Measurements from ENCODE around the gene KSR1.
"Not testable (repeated sequence)": the region's sequence is repeated elsewhere in the genome, so short reads cannot be mapped to it uniquely, and the experiment has no call there.

Gene KSR1

GRCh38 chr17:27489045-27489715 is 32.9 kb downstream of the KSR1 start:
- in situ Hi-C loops (cut with MboI; ENCODE audit: low sequenced_read_pairs), result loop anchor here (25.0 kb wide), 1 partner anchor 98 kb away; no protein-coding TSS in a partner anchor

- in situ Hi-C loops (cut with MboI; ENCODE audit: low sequenced_read_pairs), result loop anchor here (25.0 kb wide), 1 partner anchor 97 kb away; no protein-coding TSS in a partner anchor
Measured at GRCh38 chr17:27490391-27490790, 34.1 kb downstream of the KSR1 start.

DNA sequence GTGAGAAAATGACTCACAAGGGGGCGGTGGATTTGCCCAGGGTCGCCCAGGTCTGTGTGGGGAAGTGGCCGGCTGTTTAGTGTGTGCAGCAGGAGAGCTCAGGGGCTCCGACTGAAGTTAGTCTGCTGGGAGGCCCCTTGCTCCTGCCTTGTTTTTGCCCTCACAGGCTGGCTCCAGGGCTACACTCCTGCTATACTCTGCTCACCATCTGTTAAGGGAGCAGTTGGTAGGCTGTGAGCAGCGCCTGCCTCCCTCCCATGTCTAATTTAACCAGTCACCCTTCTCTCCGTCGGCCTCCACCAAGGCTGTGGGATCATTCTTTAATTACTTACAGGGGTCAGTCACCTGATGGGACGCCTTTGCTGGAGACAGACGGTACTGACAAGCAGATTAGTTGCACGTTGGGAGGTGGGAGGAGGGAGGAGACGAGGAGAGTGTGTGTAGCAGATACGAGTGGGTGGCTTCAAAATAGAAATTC is 35.5 kb downstream of the KSR1 start:
- in situ Hi-C loops (cut with MboI; ENCODE audit: low sequenced_read_pairs), result loop anchor here (25.0 kb wide), 1 partner anchor 96 kb away; no protein-coding TSS in a partner anchor

DNA sequence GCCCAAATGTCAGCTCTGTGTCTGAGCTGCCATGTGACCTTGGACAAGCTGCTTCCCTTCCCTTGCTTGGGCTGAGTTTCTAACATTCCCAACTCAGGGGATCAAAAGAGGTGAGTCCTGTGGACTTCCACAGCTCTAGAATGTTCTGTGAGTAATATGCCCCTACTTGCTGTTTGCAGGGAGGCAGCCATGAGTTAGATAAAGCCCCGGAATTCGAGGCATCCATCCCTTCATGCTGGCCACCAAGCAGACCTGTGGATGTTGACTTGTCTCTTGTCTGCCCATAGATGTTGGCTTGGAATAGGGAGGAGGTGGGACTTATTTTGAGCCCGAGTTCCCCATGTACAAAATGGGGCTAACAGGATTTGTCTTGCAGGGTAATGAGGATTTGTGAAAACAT is 36.2 kb downstream of the KSR1 start:
- in situ Hi-C loops (cut with MboI; ENCODE audit: low sequenced_read_pairs), result loop anchor here (25.0 kb wide), 1 partner anchor 95 kb away; no protein-coding TSS in a partner anchor

DNA sequence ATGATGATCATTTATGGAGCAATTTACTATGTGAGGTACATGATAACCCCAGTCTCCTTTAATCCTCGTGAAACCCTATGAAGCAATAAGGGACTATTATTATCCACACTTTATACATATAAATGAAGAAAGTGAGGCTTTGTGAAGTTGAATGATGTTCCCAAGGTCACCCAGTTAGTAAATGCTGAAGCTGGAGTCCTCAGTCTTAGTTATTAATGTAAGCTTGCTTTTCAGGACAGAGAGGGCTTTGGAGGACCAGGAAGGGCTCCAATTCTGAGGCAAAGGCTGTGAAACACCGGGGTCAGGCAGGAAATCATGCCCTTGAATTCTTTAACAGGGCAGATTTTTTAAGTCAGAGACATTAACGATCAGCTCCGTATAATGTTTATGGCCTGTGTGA is 36.8 kb downstream of the KSR1 start:
- in situ Hi-C loops (cut with MboI; ENCODE audit: low sequenced_read_pairs), result loop anchor here (25.0 kb wide), 1 partner anchor 94 kb away; no protein-coding TSS in a partner anchor

- in situ Hi-C loops (cut with MboI; ENCODE audit: low sequenced_read_pairs), result loop anchor here (25.0 kb wide), 1 partner anchor 93 kb away; no protein-coding TSS in a partner anchor
Measured at GRCh38 chr17:27494192-27495091, 38.2 kb downstream of the KSR1 start.

- in situ Hi-C loops (cut with MboI; ENCODE audit: low sequenced_read_pairs), result loop anchor here (25.0 kb wide), 1 partner anchor 92 kb away; no protein-coding TSS in a partner anchor
Measured at GRCh38 chr17:27495460-27495859, 39.2 kb downstream of the KSR1 start.

- in situ Hi-C loops (cut with MboI; ENCODE audit: low sequenced_read_pairs), result loop anchor here (25.0 kb wide), 1 partner anchor 91 kb away; no protein-coding TSS in a partner anchor
Measured at GRCh38 chr17:27496005-27496404, 39.8 kb downstream of the KSR1 start.

DNA sequence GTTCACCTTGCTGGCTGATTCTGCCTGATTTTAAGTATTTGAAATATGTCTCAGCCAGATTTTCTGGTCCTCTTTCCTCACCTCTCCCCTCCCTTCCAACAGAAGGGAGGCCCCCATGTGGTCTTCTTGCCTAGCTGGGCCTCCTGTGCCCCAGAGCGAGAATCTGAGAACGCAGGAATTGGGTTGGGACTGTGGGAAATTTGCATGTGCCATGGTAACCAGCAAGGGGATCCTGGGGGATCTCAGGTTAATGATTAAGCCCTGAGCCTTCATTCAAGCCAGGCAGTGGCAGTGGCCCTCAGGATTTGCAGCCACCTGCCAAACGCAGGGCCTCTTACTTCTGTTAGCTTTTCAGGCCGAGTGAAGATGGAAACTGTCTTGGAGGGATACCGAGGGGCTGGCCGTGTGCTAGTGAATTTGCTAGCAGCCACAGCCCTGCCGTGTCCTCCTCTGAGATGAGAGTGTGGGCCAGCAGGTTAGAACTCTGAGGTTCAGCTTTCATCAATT is 40.2 kb downstream of the KSR1 start:
- in situ Hi-C loops (cut with MboI; ENCODE audit: low sequenced_read_pairs), result loop anchor here (25.0 kb wide), 1 partner anchor 91 kb away; no protein-coding TSS in a partner anchor

- in situ Hi-C loops (cut with MboI; ENCODE audit: low sequenced_read_pairs), result loop anchor here (25.0 kb wide), 1 partner anchor 90 kb away; no protein-coding TSS in a partner anchor
Measured at GRCh38 chr17:27496971-27497370, 40.7 kb downstream of the KSR1 start.

DNA sequence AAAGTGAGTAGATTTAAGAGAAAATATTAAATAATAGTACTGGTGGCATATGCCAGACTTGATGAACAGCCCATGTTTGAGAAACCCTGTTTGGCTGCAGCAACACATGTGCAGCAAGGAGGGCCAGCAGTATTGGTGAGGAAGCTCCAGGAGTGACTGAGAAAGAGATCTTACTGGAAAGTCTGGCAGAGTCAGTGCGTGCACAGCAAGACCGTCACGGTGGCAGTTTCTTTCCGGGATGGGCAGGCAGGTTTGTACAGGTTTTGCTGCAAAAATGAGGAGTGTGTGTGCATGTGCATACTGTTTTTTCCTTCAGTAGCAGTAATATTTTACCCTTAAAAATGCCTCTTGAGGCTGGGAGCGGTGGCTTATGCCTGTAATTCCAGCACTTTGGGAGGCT is 41.4 kb downstream of the KSR1 start:
- in situ Hi-C loops (cut with MboI; ENCODE audit: low sequenced_read_pairs), result loop anchor here (25.0 kb wide), 1 partner anchor 90 kb away; no protein-coding TSS in a partner anchor

GRCh38 chr17:27498615-27499309 is 42.5 kb downstream of the KSR1 start:
- in situ Hi-C loops (cut with MboI; ENCODE audit: low sequenced_read_pairs), result loop anchor here (25.0 kb wide), 1 partner anchor 89 kb away; no protein-coding TSS in a partner anchor

DNA sequence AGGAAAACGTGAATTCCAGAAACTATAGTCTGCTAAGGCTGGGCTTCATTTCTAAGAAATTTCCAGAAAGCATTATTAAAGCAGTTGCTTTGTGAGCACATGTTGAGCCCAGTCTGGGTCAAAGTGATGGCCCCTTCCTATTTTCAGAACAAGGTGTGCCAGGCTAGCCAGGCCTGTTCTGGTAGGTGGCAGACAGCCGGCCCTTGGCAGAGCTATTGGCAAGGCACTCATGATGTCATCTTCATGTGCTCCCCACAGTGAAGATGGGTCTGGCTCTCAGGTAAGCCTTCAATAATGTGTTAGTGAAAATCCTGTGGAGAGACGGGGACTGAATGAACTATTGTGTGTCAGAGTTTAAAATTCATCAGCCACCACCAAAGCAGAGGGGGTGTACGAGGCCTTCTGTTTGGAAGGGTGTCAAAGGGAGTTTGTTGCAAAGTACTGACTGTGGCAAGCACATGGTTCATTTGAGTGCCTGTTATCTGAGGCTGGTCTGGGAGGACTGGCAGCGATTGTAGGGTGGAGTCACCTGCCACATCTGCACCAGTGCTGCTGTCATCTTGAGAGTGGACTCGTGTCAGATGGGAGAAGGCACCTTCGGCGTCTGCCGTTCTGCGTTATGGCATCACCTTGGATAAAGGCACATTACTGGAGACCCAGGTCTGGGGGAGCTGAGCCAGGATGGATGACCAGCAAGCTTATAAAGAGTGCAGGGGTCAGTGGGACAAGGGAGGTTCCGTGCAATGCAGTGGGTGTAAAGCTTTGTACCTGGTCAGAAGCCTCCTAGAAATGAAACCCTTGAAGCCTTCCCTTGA is 43.4 kb downstream of the KSR1 start:
- in situ Hi-C loops (cut with MboI; ENCODE audit: low sequenced_read_pairs), result loop anchor here (25.0 kb wide), 1 partner anchor 88 kb away; no protein-coding TSS in a partner anchor

DNA sequence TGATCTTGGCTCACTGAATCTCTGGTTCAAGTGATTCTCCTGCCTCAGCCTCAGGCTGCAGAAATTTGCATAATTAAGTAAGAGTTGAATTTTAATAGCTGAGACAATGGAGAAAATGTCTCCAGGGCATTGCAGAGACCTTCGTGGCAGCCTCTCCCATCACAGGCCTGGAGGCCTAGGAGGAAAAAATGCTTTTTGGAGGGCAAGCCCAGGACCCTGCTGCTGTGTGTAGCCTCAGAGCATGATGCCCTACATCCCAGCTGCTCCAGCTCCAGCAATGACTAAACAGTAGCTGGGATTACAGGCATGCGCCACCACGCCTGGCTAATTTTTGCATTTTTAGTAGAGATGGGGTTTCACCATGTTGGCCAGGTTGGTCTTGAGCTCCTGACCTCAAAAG is 45.1 kb downstream of the KSR1 start:
- in situ Hi-C loops (cut with MboI; ENCODE audit: low sequenced_read_pairs), result not testable (repeated sequence)

GRCh38 chr17:27502526-27503324 is 46.5 kb downstream of the KSR1 start:
- in situ Hi-C loops (cut with MboI; ENCODE audit: low sequenced_read_pairs), result no loop called here

DNA sequence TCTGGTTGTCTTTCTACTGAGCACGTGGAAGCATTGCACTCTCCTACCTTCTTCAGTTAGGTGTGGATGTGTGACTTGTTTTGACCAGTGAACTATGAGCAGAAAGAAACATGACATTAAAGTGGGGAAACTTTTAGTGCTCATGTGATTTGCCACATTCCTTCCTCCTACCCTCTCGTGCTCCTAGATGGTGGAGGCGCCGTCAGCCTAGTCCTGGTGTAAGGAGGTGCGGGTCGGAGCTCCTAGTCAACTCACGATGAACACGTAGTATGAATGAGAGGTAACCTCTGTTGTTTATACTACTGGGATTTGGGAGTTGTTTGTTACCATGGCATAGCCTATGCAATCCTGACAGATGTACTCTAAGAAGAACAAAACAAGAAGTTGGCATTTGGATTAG is 47.4 kb downstream of the KSR1 start:
- in situ Hi-C loops (cut with MboI; ENCODE audit: low sequenced_read_pairs), result no loop called here

GRCh38 chr17:27504188-27504995 is 48.1 kb downstream of the KSR1 start:
- in situ Hi-C loops (cut with MboI; ENCODE audit: low sequenced_read_pairs), result no loop called here

Data from HL-60/S4 treated with retinoic acid at 250 ng/mL for 4 days and 3 days (cell line).